Mesothelial cell of epicardium (in vitro differentiated cells): Measurements from ENCODE around the gene TSPOAP1. TPM values are rescaled to one million over a fixed set of nuclear protein-coding genes. Genes with fewer than 3 reads are reported as not detected.

Experiments
- DNase-seq, 2 experiments: peaks; one replicate each; pipeline ENCODE4 v3.0.0; 2021; ENCODE audit warnings: low spot score in 2 of 2; ENCODE audit not compliant: unreplicated experiment in 2 of 2
- H3K27ac Mint-ChIP-seq: 2 replicates; pipeline ENCODE4 v1.8.0; 2021; ENCODE audit warnings: mixed read lengths
- H3K27me3 Mint-ChIP-seq: 2 replicates; pipeline ENCODE4 v1.8.0; 2021; ENCODE audit warnings: low read depth, mixed read lengths
- H3K36me3 Mint-ChIP-seq: 2 replicates; pipeline ENCODE4 v1.8.0; 2021; ENCODE audit warnings: mixed read lengths
- H3K4me1 Mint-ChIP-seq: 2 replicates; pipeline ENCODE4 v1.8.0; 2021; ENCODE audit warnings: mixed read lengths
- H3K4me3 Mint-ChIP-seq: 2 replicates; pipeline ENCODE4 v1.8.0; 2021; ENCODE audit warnings: mild to moderate bottlenecking, moderate library complexity, mixed read lengths
- H3K9me3 Mint-ChIP-seq: 2 replicates; pipeline ENCODE4 v1.8.0; 2021; ENCODE audit warnings: mixed read lengths
- total RNA-seq: library from RNA; stranded (reverse); gene quantifications from 3 replicates; pipeline ENCODE4 v1.2.1, GENCODE V29; 2021
- TF ChIP-seq, protein P1 (sequence below): fragments of 200-600 bp; sonication (generic); IDR thresholded peaks from one replicate; pipeline ENCODE4 v1.5.0; 2021; ENCODE audit warnings: antibody characterized with exemption; ENCODE audit not compliant: unreplicated experiment

Gene TSPOAP1
- total RNA-seq, 1 donor from 2014 or later, result 87.2 TPM

DNA sequence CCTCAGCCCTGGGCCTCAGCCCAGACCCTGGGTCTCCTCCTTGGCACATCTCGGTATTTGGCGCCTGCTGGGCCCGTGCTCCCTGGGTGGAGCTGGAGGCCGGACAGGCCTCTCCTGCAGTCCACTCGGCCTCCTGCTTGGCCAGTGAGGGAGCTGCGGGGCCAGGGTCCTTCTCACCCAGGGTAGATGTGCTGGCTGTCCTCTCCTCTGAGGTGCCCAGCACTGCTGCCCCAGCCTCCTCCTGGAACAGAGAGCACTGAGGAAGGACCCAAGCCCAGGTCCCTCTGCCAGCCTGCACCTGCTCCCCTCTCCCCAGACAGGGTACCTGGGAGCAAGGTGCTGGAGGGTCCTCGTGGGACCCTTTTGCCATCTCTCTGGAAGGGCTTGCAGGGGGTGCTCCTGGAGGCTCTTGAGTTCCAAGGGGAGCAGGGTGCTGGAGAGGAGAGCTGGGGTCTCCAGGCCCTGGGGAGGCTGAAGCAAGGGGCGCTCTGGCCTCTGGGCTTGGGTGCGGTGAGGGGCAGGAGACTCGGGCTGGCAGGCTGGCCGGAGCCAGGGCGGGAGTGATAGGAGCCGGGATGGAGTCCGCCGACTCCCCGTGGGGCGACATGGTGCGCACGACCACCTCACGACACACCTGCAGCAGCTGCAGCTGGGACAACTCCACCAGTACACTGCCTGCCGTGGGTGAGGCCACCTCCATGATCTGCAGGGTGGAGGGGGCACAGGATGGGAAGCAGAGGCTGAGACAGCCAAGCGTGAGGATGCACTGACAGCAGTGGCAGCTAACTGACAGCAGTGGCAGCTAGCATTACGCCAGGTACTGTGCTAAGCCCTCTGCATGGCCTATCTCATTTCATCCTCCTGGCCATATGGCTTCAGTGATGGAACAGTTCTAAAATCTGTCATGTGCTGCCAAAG is 17.8 kb downstream of the TSPOAP1 start:
- Mint-ChIP-seq H3K27ac (no peak overlapping the region), H3K4me3 (no peak overlapping the region), H3K27me3 (no peaks in the 10 kb centered on the region), H3K36me3 (peaks cover 15% of the 10 kb centered on the region), H3K4me1 (no peaks in the 10 kb centered on the region), H3K9me3 (no peaks in the 10 kb centered on the region)
- DNase-seq, result peak in 1 of 2 experiments; percentile 33
- TF ChIP-seq, protein P1, sequence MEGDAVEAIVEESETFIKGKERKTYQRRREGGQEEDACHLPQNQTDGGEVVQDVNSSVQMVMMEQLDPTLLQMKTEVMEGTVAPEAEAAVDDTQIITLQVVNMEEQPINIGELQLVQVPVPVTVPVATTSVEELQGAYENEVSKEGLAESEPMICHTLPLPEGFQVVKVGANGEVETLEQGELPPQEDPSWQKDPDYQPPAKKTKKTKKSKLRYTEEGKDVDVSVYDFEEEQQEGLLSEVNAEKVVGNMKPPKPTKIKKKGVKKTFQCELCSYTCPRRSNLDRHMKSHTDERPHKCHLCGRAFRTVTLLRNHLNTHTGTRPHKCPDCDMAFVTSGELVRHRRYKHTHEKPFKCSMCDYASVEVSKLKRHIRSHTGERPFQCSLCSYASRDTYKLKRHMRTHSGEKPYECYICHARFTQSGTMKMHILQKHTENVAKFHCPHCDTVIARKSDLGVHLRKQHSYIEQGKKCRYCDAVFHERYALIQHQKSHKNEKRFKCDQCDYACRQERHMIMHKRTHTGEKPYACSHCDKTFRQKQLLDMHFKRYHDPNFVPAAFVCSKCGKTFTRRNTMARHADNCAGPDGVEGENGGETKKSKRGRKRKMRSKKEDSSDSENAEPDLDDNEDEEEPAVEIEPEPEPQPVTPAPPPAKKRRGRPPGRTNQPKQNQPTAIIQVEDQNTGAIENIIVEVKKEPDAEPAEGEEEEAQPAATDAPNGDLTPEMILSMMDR, result no peak

DNA sequence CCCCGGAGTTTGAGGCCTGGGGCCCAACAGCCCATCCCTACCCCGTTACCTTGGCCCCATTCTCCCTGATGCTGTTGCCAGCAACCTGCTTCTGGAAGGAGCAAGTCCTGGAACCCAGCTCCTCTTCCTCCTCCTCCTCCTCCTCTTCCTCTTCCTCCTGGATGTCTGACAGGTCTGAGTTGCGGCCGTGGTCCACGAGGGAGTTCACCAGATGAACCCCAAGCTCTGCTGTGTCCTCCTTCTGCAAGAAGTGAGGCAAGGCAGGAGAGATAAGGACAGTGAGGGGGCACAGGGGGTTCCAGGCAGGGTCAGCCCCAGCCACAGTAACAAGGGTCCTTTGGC is 18.7 kb downstream of the TSPOAP1 start:
- Mint-ChIP-seq H3K9me3 (no peaks in the 10 kb centered on the region), H3K4me1 (no peaks in the 10 kb centered on the region), H3K27me3 (no peaks in the 10 kb centered on the region), H3K36me3 (peaks cover 12% of the 10 kb centered on the region), H3K27ac (no peak overlapping the region), H3K4me3 (no peak overlapping the region)
- TF ChIP-seq, protein P1, result no peak
- DNase-seq, result peak in 1 of 2 experiments; percentile 29

GRCh38 chr17:58308985-58309917 is 19.3 kb downstream of the TSPOAP1 start:
- Mint-ChIP-seq H3K27me3 (no peaks in the 10 kb centered on the region), H3K4me1 (no peaks in the 10 kb centered on the region), H3K4me3 (no peak overlapping the region), H3K36me3 (peaks cover 7% of the 10 kb centered on the region), H3K27ac (no peak overlapping the region), H3K9me3 (no peaks in the 10 kb centered on the region)
- TF ChIP-seq, protein P1, result no peak
- DNase-seq, result peak in 1 of 2 experiments; percentile 29

DNA sequence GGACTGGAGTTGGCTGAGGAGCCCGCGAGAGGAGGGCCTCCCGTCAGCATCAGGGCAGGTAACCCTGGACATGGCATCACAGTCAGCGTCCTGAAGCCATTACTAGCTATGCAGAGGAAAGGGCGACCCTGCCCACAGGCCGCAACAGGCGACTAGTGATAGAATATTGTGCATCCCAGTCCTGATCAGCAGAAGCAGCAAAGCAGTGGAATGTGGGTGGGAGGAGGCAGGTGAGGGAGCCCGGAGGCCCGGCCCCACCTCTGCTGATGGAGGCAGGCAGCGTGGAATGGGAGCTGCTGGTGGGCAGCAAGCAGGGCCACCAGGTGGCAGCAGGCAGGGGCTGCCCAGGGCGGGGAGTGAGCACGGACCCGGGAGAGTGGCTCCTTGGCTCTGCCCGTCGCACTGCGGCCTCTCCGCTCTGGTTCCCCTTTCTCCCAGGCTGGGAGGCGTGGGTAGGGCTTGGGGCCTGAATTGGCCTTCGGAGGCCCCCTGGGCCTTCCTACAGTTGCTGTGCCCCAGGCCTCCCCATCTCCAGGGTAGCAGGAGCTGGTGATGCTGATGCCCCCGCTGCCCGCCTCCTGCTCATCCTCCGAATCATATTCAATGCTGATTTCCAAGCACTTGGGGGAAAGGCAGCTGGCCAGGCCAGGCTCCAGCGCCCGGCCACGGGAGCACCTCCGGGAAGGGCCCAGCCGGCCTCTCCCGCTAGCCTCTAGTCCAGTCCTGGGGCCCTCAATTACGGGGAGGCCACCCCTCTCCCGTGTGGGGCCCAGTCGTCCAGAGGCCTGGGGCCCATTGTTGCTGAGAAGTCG is 20.2 kb downstream of the TSPOAP1 start:
- Mint-ChIP-seq H3K9me3 (no peaks in the 10 kb centered on the region), H3K4me3 (no peak overlapping the region), H3K27ac (no peak overlapping the region), H3K27me3 (no peaks in the 10 kb centered on the region), H3K36me3 (peaks cover 2% of the 10 kb centered on the region), H3K4me1 (no peaks in the 10 kb centered on the region)
- TF ChIP-seq, protein P1, result no peak
- peak in 1 of 2 experiments; percentile 42 for DNase-seq
